ENCODE data around the gene ITGB2. TPM values are rescaled to one million over a fixed set of nuclear protein-coding genes. Genes with fewer than 3 reads are reported as not detected.

The ITGB2 gene
- total RNA-seq, 1 donor from 2014 or later = 0.15 TPM

DNA sequence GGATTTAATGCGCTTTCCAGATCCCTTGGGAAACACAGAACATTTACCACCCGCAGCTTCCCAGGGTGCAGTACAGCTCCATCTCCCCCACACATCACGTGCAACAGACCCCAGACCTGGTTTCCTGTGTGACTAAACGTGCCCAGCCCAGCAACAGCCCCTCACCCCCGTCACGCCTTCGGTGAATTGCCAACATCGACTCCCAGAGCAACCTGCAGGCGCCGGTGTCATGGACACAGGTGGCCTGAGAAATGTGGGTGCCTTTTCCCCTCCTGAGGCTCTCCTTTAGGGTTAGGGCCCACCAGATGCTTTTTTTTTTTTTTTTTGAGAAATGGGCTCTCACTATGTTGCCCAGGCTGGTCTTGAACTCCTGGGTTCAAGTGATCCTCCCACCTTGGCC lies 78.6 kb downstream of the ITGB2 start:
- H3K4me3 Mint-ChIP-seq (ENCODE audit: unreplicated experiment) = no peak overlapping the region
- H3K9me3 Mint-ChIP-seq (ENCODE audit: low read depth) = no peaks in the 10 kb centered on the region
- no peak for DNase-seq (ENCODE audit: low spot score)
- H3K36me3 Mint-ChIP-seq (ENCODE audit: low read depth) = no peaks in the 10 kb centered on the region
- TF ChIP-seq, protein P1, sequence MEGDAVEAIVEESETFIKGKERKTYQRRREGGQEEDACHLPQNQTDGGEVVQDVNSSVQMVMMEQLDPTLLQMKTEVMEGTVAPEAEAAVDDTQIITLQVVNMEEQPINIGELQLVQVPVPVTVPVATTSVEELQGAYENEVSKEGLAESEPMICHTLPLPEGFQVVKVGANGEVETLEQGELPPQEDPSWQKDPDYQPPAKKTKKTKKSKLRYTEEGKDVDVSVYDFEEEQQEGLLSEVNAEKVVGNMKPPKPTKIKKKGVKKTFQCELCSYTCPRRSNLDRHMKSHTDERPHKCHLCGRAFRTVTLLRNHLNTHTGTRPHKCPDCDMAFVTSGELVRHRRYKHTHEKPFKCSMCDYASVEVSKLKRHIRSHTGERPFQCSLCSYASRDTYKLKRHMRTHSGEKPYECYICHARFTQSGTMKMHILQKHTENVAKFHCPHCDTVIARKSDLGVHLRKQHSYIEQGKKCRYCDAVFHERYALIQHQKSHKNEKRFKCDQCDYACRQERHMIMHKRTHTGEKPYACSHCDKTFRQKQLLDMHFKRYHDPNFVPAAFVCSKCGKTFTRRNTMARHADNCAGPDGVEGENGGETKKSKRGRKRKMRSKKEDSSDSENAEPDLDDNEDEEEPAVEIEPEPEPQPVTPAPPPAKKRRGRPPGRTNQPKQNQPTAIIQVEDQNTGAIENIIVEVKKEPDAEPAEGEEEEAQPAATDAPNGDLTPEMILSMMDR (IDR thresholded peaks at IDR 0.05) = no peak
- no peak overlapping the region for H3K27ac Mint-ChIP-seq (ENCODE audit: unreplicated experiment)
- H3K4me1 Mint-ChIP-seq (ENCODE audit: low read depth) = peaks cover 17% of the 10 kb centered on the region
- H3K27me3 Mint-ChIP-seq (ENCODE audit: low read depth) = peaks cover 9% of the 10 kb centered on the region

DNA sequence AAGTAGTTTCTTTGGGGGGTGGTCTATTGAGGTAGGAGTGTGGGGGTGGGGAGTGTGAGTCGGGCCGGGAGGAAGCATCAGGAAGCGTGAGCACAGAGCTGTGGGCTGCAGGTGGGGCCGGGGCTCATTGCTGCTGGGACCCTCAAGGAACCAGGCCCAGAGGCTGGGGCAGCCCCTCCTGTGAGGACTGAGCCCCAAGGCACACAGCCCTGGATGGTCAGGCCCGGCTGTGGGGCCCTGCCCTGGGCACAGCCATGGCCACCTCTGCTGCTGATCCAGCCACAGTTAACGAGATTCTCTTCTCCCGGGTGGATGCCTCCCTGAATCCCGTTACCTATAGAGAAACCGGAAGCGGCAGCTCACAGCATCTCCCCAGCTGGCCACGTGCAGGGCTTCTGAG lies 79.9 kb downstream of the ITGB2 start:
- H3K4me3 Mint-ChIP-seq (ENCODE audit: unreplicated experiment) = no peak overlapping the region

DNA sequence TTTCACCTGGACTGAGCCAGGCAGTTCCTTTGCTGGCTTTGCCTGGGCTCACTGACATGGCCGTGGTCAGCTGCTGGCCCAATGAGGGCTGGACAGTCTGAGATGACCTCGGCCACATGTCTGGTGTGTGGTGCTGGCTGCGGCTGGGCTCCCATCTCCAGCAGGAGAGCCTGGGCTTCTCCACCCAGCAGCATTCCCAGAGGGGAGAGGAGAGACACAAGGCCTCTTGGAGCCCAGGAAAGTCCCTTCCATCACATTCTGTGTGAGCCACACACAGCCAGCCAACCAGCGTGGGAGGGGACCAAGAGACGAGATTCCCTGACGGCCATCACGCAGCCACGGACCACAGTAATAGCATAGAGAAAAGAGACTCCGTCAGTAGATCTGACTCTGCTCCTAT lies 81.7 kb downstream of the ITGB2 start:
- Mint-ChIP-seq H3K4me3 (ENCODE audit: unreplicated experiment) (no peak overlapping the region), H3K27me3 (ENCODE audit: low read depth) (peaks cover 7% of the 10 kb centered on the region), H3K36me3 (ENCODE audit: low read depth) (no peaks in the 10 kb centered on the region), H3K27ac (ENCODE audit: unreplicated experiment) (no peak overlapping the region), H3K4me1 (ENCODE audit: low read depth) (peaks cover 9% of the 10 kb centered on the region), H3K9me3 (ENCODE audit: low read depth) (no peaks in the 10 kb centered on the region)
- TF ChIP-seq, protein P1 (IDR thresholded peaks at IDR 0.05) = no peak
- DNase-seq (ENCODE audit: low spot score) = no peak

More for the DNA sequence above, 79.9 kb downstream of the ITGB2 start:
- TF ChIP-seq, protein P1 (IDR thresholded peaks at IDR 0.05) = no peak
- Mint-ChIP-seq H3K27me3 (ENCODE audit: low read depth) (peaks cover 9% of the 10 kb centered on the region), H3K4me1 (ENCODE audit: low read depth) (peaks cover 14% of the 10 kb centered on the region), H3K27ac (ENCODE audit: unreplicated experiment) (no peak overlapping the region), H3K36me3 (ENCODE audit: low read depth) (no peaks in the 10 kb centered on the region), H3K9me3 (ENCODE audit: low read depth) (no peaks in the 10 kb centered on the region)
- DNase-seq (ENCODE audit: low spot score) = no peak

DNA sequence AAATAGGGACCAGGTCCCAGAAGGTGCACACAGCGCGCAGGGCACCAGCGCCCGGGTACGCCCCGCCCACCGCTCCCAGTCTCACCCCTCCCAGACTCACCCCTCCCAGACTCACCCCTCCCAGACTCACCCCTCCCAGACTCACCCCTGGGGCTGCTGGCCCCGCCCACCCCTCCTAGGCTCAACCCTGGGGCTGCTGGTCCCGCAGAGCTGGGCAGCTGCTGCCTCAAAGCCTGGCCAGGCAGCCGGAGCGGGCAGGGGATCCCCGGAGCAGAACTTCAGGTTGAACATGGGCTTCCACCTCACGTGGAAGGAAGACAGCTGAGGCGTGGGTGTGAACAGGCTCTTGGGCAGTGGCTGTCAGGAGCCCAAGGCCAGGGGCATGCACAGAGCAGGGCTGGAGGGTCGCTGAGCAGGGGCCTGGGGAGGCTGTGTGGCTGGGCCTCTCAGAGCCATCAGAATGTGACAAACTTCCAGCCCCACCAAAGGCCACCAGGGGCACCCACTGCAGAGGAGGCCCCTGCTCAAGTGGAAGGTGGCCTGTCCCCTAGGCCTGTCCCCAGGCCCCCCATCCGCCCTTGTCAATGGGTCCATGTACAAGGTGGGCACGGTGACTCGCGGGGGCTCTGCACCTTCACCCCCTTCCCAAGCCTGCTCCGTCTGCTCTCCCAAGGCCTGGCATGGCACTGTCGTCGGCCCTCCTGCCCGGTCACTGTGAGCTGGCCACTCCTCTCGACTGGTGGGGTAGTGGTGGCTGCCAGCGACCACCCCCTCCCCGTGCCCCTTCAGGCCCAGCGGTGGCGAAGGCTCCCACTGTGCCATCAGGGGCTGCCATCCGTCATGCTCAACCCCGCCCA lies 82.4 kb downstream of the ITGB2 start:
- Mint-ChIP-seq H3K27ac (ENCODE audit: unreplicated experiment) (no peak overlapping the region), H3K9me3 (ENCODE audit: low read depth) (no peaks in the 10 kb centered on the region), H3K27me3 (ENCODE audit: low read depth) (peaks cover 11% of the 10 kb centered on the region), H3K36me3 (ENCODE audit: low read depth) (no peaks in the 10 kb centered on the region), H3K4me3 (ENCODE audit: unreplicated experiment) (no peak overlapping the region), H3K4me1 (ENCODE audit: low read depth) (peaks cover 9% of the 10 kb centered on the region)
- TF ChIP-seq, protein P1 (IDR thresholded peaks at IDR 0.05) = no peak
- DNase-seq (ENCODE audit: low spot score) = no peak

DNA sequence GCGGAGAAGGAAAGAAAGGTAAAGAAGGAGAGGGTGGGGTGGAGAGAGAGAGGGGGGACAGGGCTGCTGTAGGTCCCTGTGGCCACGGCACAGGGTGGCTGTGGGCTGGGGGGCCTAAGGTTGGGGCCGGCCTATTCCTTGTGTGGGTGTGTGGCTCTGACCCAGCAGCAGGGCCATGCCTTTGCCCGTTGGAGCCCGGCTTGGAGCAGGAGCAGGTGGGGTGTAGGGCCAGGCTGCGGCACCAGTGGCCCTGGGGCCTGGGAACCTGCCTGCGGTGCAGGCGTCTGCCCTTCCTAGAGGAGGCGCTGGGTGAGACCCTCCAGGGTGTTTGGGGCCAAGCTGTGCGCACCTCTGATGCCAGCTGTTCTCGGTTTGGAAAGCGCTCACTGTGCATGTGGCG lies 83.2 kb downstream of the ITGB2 start:
- H3K27ac Mint-ChIP-seq (ENCODE audit: unreplicated experiment) = no peak overlapping the region
- peaks cover 9% of the 10 kb centered on the region for H3K4me1 Mint-ChIP-seq (ENCODE audit: low read depth)
- no peak for DNase-seq (ENCODE audit: low spot score)
- H3K27me3 Mint-ChIP-seq (ENCODE audit: low read depth) = peaks cover 10% of the 10 kb centered on the region
- H3K36me3 Mint-ChIP-seq (ENCODE audit: low read depth) = no peaks in the 10 kb centered on the region
- TF ChIP-seq, protein P1 (IDR thresholded peaks at IDR 0.05) = no peak
- H3K4me3 Mint-ChIP-seq (ENCODE audit: unreplicated experiment) = no peak overlapping the region
- no peaks in the 10 kb centered on the region for H3K9me3 Mint-ChIP-seq (ENCODE audit: low read depth)

Measured in chondrocyte (in vitro differentiated cells).